WTC11 (cell line): ENCODE measurements around the gene WTIP. TPM values are rescaled to one million over a fixed set of nuclear protein-coding genes. Genes with fewer than 3 reads are reported as not detected.
"Not testable (repeated sequence)": the region's sequence is repeated elsewhere in the genome, so short reads cannot be mapped to it uniquely, and the experiment has no call there.

Experiments used
- ATAC-seq: fragments of 200-7000 bp; cut with Tn5 transposase; 2 replicates; pipeline ENCODE4 v1.10.0; 2021; ENCODE audit warnings: mild to moderate bottlenecking, moderate library complexity
- CTCF ChIA-PET: fragments of 300-600 bp; sonication (Branson Sonifier 250); formaldehyde crosslinking; loops from one replicate; lab custom pipeline; 2021; ENCODE audit warnings: antibody characterized with exemption; lab: Charles Lee
- POLR2A ChIA-PET: fragments of 350-600 bp; sonication (Branson Sonifier 250); formaldehyde crosslinking; loops from one replicate; lab custom pipeline; 2021; ENCODE audit warnings: antibody characterized with exemption; lab: Charles Lee
- DNase-seq: peaks from one replicate; pipeline ENCODE4 v3.0.0; 2021; ENCODE audit warnings: low spot score
- H3K27ac Mint-ChIP-seq: 2 replicates; pipeline ENCODE4 v1.8.0; 2021; ENCODE audit warnings: mixed read lengths
- H3K27me3 Mint-ChIP-seq: 2 replicates; pipeline ENCODE4 v1.8.0; 2021; ENCODE audit warnings: low read depth, mild to moderate bottlenecking, moderate library complexity, mixed read lengths
- H3K36me3 Mint-ChIP-seq: 2 replicates; pipeline ENCODE4 v1.8.0; 2021; ENCODE audit warnings: mixed read lengths
- H3K4me1 Mint-ChIP-seq: 2 replicates; pipeline ENCODE4 v1.8.0; 2022; ENCODE audit warnings: mixed read lengths
- H3K4me3 Mint-ChIP-seq: 2 replicates; pipeline ENCODE4 v1.8.0; 2021; ENCODE audit warnings: mild to moderate bottlenecking, moderate library complexity, mixed read lengths
- H3K9me3 Mint-ChIP-seq: 2 replicates; pipeline ENCODE4 v1.8.0; 2021; ENCODE audit warnings: mixed read lengths
- CREB1 ChIP-seq: sonication (generic); formaldehyde crosslinking; IDR thresholded peaks from 2 replicates; pipeline ENCODE4 v1.8.0; 2023; ENCODE audit warnings: mild to moderate bottlenecking, missing genetic modification reagents
- CREM ChIP-seq: sonication (generic); formaldehyde crosslinking; IDR thresholded peaks from 2 replicates; pipeline ENCODE4 v1.8.1; 2022; ENCODE audit warnings: mild to moderate bottlenecking, missing genetic modification reagents, moderate library complexity
- E2F4 ChIP-seq: sonication (generic); formaldehyde crosslinking; IDR thresholded peaks from 2 replicates; pipeline ENCODE4 v1.8.1; 2022; ENCODE audit warnings: low read depth, mild to moderate bottlenecking, moderate library complexity, missing genetic modification reagents, borderline replicate concordance
- ELF4 ChIP-seq: sonication (generic); formaldehyde crosslinking; IDR thresholded peaks from 2 replicates; pipeline ENCODE4 v1.8.1; 2022; ENCODE audit warnings: low read depth, mild to moderate bottlenecking, moderate library complexity, missing genetic modification reagents
- ERG ChIP-seq: fragments of 250-450 bp; sonication (Bioruptor Pico); IDR thresholded peaks from 2 replicates; pipeline ENCODE4 v1.8.0; 2021; ENCODE audit warnings: mild to moderate bottlenecking
- ESRRA ChIP-seq: sonication (generic); formaldehyde crosslinking; IDR thresholded peaks from 2 replicates; pipeline ENCODE4 v1.8.1; 2022; ENCODE audit warnings: mild to moderate bottlenecking, missing genetic modification reagents, borderline replicate concordance
- FOXP4 ChIP-seq: sonication (generic); formaldehyde crosslinking; IDR thresholded peaks from 2 replicates; pipeline ENCODE4 v1.8.0; 2022; ENCODE audit warnings: mild to moderate bottlenecking, missing genetic modification reagents
- GABPB1 ChIP-seq: sonication (generic); formaldehyde crosslinking; IDR thresholded peaks from 2 replicates; pipeline ENCODE4 v1.8.1; 2023; ENCODE audit warnings: mild to moderate bottlenecking, missing genetic modification reagents
- IRF1 ChIP-seq: sonication (generic); formaldehyde crosslinking; IDR thresholded peaks from 2 replicates; pipeline ENCODE4 v1.8.0; 2023; ENCODE audit warnings: missing genetic modification reagents
- JUN ChIP-seq: sonication (generic); formaldehyde crosslinking; IDR thresholded peaks from 2 replicates; pipeline ENCODE4 v1.8.0; 2023; ENCODE audit warnings: mild to moderate bottlenecking, missing genetic modification reagents
- MAX ChIP-seq: sonication (generic); formaldehyde crosslinking; IDR thresholded peaks from 2 replicates; pipeline ENCODE4 v1.8.0; 2022; ENCODE audit warnings: mild to moderate bottlenecking, missing genetic modification reagents
- MXD4 ChIP-seq: fragments of 250-450 bp; sonication (Bioruptor Pico); IDR thresholded peaks from 2 replicates; pipeline ENCODE4 v1.8.0; 2021; ENCODE audit warnings: mild to moderate bottlenecking, moderate library complexity, borderline replicate concordance
- MYBL2 ChIP-seq: sonication (generic); formaldehyde crosslinking; IDR thresholded peaks from 2 replicates; pipeline ENCODE4 v1.8.1; 2023; ENCODE audit warnings: mild to moderate bottlenecking, moderate library complexity, missing genetic modification reagents
- NFATC4 ChIP-seq: fragments of 250-450 bp; sonication (Bioruptor Pico); IDR thresholded peaks from 2 replicates; pipeline ENCODE4 v1.9.0; 2021; ENCODE audit warnings: mild to moderate bottlenecking
- TP53 ChIP-seq: sonication (generic); formaldehyde crosslinking; IDR thresholded peaks from 2 replicates; pipeline ENCODE4 v1.8.1; 2023; ENCODE audit warnings: mild to moderate bottlenecking, missing genetic modification reagents
- ZMAT4 ChIP-seq: fragments of 250-450 bp; sonication (Bioruptor Pico); IDR thresholded peaks from 2 replicates; pipeline ENCODE4 v1.9.0; 2021; ENCODE audit warnings: mild to moderate bottlenecking
- ZNF121 ChIP-seq: sonication (generic); formaldehyde crosslinking; IDR thresholded peaks from 2 replicates; pipeline ENCODE4 v1.8.0; 2023; ENCODE audit warnings: missing genetic modification reagents
- ZNF281 ChIP-seq: sonication (generic); formaldehyde crosslinking; IDR thresholded peaks from 2 replicates; pipeline ENCODE4 v1.8.0; 2023; ENCODE audit warnings: mild to moderate bottlenecking, missing genetic modification reagents
- ZNF425 ChIP-seq: fragments of 250-450 bp; sonication (Bioruptor Pico); conservative IDR thresholded peaks from 2 replicates; pipeline ENCODE4 v1.9.0; 2021; ENCODE audit warnings: mild to moderate bottlenecking
- total RNA-seq: library from RNA; stranded (reverse); gene quantifications from 3 replicates; pipeline ENCODE4 v1.2.3, GENCODE V29; 2021

WTIP gene
- total RNA-seq, 1 experiment from 2014 or later = 14.3 TPM

- Mint-ChIP-seq H3K27ac (no peak overlapping the region), H3K4me1 (peaks cover 19% of the 10 kb centered on the region), H3K36me3 (peaks cover 66% of the 10 kb centered on the region), H3K4me3 (no peak overlapping the region), H3K9me3 (no peaks in the 10 kb centered on the region), H3K27me3 (no peaks in the 10 kb centered on the region)
- no peak for DNase-seq
- TF ChIP-seq ESRRA = no peak
- TF ChIP-seq GABPB1 = no peak
- no peak for TF ChIP-seq ZMAT4 (CRISPR knock-in tag)
- TF ChIP-seq FOXP4 (CRISPR knock-in tag) = no peak
- TF ChIP-seq ZNF121 = no peak
- TF ChIP-seq ERG (CRISPR knock-in tag) = no peak
- TF ChIP-seq E2F4 (CRISPR knock-in tag) = no peak
- TF ChIP-seq ZNF281 (CRISPR knock-in tag) = no peak
- TF ChIP-seq CREM (CRISPR knock-in tag) = no peak
- TF ChIP-seq ZNF425 (CRISPR knock-in tag) = no peak
- no peak for TF ChIP-seq MYBL2 (CRISPR knock-in tag)
- no peak for TF ChIP-seq NFATC4
- TF ChIP-seq TP53 (CRISPR knock-in tag) = no peak
- TF ChIP-seq IRF1 (CRISPR knock-in tag) = no peak
- TF ChIP-seq ELF4 (CRISPR knock-in tag) = no peak
- no peak for TF ChIP-seq JUN
- no peak for TF ChIP-seq CREB1 (CRISPR knock-in tag)
- no peak for TF ChIP-seq MAX (CRISPR knock-in tag)
- TF ChIP-seq MXD4 = no peak
- ATAC-seq = no peak
- ChIA-PET CTCF (no interaction called here), POLR2A (no interaction called here)
These were observed 26.9 kb upstream of the WTIP start for GRCh38 chr19:34454685-34455084.

- CTCF ChIA-PET, H3K27ac Mint-ChIP-seq, POLR2A ChIA-PET, H3K27me3 Mint-ChIP-seq, H3K9me3 Mint-ChIP-seq, H3K4me3 Mint-ChIP-seq, DNase-seq, ATAC-seq: not testable (repeated sequence)
- peaks cover 19% of the 10 kb centered on the region for H3K4me1 Mint-ChIP-seq
- peaks cover 71% of the 10 kb centered on the region for H3K36me3 Mint-ChIP-seq
These were observed 25.6 kb upstream of the WTIP start for GRCh38 chr19:34455783-34456480.
